Naive thymus-derived CD4-positive, alpha-beta T cell (primary cell): Measurements from ENCODE around the gene TNFRSF6B. TPM values are rescaled to one million over a fixed set of nuclear protein-coding genes. Genes with fewer than 3 reads are reported as not detected.

Experiments used
- ATAC-seq: fragments of 150-1000 bp; cut with Tn5 transposase; 2 replicates; pipeline ENCODE4 v1.10.0; 2021; ENCODE audit warnings: mild to moderate bottlenecking, moderate library complexity
- CTCF ChIA-PET: fragments of 350-600 bp; sonication (Branson Sonifier 250); formaldehyde crosslinking; loops from one replicate; lab custom pipeline; 2021; ENCODE audit warnings: antibody characterized with exemption; lab: Charles Lee
- POLR2A ChIA-PET: fragments of 350-600 bp; sonication (Branson Sonifier 250); formaldehyde crosslinking; loops from one replicate; lab custom pipeline; 2021; ENCODE audit warnings: antibody characterized with exemption, inconsistent platforms; lab: Charles Lee
- DNase-seq, 9 donors: peaks; one replicate each; pipeline versions ENCODE4 v3.0.0 to v3.0.0-alpha.2; 2020 to 2022; ENCODE audit warnings: mixed read lengths in 1 of 9
- H3K27ac ChIP-seq: one replicate; pipeline ENCODE4 v1.7.0; 2013; ENCODE audit warnings: mild to moderate bottlenecking, low read depth, low read length, moderate library complexity
- H3K27me3 ChIP-seq, 2 donors: one replicate each; pipeline ENCODE4 v1.7.0; 2013; ENCODE audit warnings: low read length in 2 of 2, mild to moderate bottlenecking in 2 of 2, moderate library complexity in 2 of 2; ENCODE audit not compliant: control insufficient read depth in 2 of 2, insufficient read depth in 2 of 2
- H3K36me3 ChIP-seq, 3 experiments: 1 replicate in 2 of 3; 2 replicates in 1 of 3; pipeline ENCODE4 v1.7.0; 2013; ENCODE audit warnings: low read length in 3 of 3, mild to moderate bottlenecking in 3 of 3, moderate library complexity in 1 of 3; ENCODE audit not compliant: insufficient read depth in 3 of 3, control insufficient read depth in 2 of 3
- H3K4me1 ChIP-seq, 2 donors: one replicate each; pipeline ENCODE4 v1.7.0; 2013; ENCODE audit warnings: low read length in 2 of 2, mild to moderate bottlenecking in 2 of 2, moderate library complexity in 1 of 2; ENCODE audit not compliant: control insufficient read depth in 2 of 2, insufficient read depth in 2 of 2
- H3K4me3 ChIP-seq: 2 replicates; pipeline ENCODE4 v1.7.0; 2013; ENCODE audit warnings: mild to moderate bottlenecking, low read length
- H3K9me3 ChIP-seq, 3 experiments: 1 replicate in 2 of 3; 2 replicates in 1 of 3; pipeline ENCODE4 v1.7.0; 2013; ENCODE audit warnings: low read length in 3 of 3; ENCODE audit not compliant: control insufficient read depth in 2 of 3
- H3K27ac Mint-ChIP-seq, 9 donors: one replicate each; pipeline ENCODE4 v1.8.0; 2020 to 2022; ENCODE audit warnings: mixed read lengths in 9 of 9, mild to moderate bottlenecking in 8 of 9, moderate library complexity in 5 of 9, inconsistent platforms in 2 of 9
- H3K27me3 Mint-ChIP-seq, 5 donors: one replicate each; pipeline ENCODE4 v1.8.0; 2021 to 2022; ENCODE audit warnings: mixed read lengths in 5 of 5, mild to moderate bottlenecking in 1 of 5
- H3K36me3 Mint-ChIP-seq, 5 donors: one replicate each; pipeline ENCODE4 v1.8.0; 2020 to 2022; ENCODE audit warnings: mixed read lengths in 5 of 5, mild to moderate bottlenecking in 3 of 5, inconsistent platforms in 1 of 5
- H3K4me1 Mint-ChIP-seq, 7 donors: one replicate each; pipeline ENCODE4 v1.8.0; 2020 to 2022; ENCODE audit warnings: mixed read lengths in 7 of 7, mild to moderate bottlenecking in 3 of 7, inconsistent platforms in 1 of 7
- H3K4me3 Mint-ChIP-seq, 10 donors: one replicate each; pipeline ENCODE4 v1.8.0; 2020 to 2022; ENCODE audit warnings: mild to moderate bottlenecking in 10 of 10, mixed read lengths in 10 of 10, moderate library complexity in 6 of 10, inconsistent platforms in 2 of 10
- H3K9me3 Mint-ChIP-seq, 11 donors: one replicate each; pipeline ENCODE4 v1.8.0; 2020 to 2022; ENCODE audit warnings: mixed read lengths in 11 of 11, mild to moderate bottlenecking in 4 of 11, inconsistent platforms in 1 of 11, moderate library complexity in 1 of 11
- intact Hi-C, 2 donors: fragments of 100-400 bp; cut with micrococcal nuclease; formaldehyde crosslinking; loops; one replicate each; pipeline ENCODE4 v1.15.1; 2023
- polyA plus RNA-seq, 2 donors: library from polyadenylated mRNA; unstranded; fragments of 300-500 nt; fragmentation: Illumina TruSeq; gene quantifications; one replicate each; pipeline ENCODE4 v1.2.3, GENCODE V29; 2021
- total RNA-seq, 6 experiments: library from RNA in 5 of 6; stranded (reverse) in 5 of 6; gene quantifications; 1 replicate in 5 of 6; 2 replicates in 1 of 6; pipeline ENCODE4 v1.2.3 and lab custom pipeline; 2021 to 2026

Gene TNFRSF6B
- total and polyA plus RNA-seq, 7 experiments from 2014 or later, result 0.22 to 0.74 TPM; not detected in 5

DNA sequence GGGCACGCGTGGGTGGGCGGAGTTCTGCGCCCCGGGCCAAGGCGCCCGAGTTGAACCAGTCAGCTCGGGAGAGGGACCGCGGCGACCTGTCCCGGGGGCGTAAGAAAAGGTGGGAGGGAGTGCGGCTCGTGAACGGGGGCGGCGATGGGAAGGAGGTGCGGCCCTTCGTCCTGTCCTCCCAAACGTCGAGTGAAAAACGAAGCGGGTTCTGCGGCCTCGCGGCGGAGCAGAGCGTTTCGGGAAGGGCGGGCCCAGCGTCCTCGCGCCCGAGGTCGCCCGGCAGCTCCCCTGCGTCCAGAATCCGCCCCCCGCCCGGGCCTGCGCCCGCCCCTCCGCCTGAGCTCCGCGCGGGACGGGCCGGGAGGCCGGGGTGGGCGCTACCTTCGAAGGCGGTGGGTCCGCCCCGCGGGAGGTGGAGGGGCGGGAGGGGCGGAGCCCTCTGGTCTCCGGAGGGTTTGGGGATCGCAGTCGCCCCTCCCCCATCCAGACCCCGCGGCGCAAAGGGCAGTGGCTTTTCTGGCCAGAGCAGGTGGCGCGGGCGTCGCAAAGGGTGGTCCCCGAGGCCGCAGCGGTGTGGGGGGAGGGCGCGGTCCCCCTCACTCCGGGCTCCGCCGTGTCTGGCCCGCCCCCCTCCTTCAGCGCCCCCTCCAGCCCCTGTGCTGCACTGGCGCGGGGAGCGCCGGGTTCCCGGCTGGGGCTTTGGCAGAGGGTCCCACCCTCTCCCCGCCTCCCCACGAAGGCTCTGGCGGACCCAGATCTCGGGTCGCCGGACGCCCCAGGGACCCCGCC, 44.1 kb upstream of the TNFRSF6B start:
- peaks cover 17 to 39% (median 28%) of the 10 kb centered on the region in 7 donors for H3K4me1 Mint-ChIP-seq
- H3K27ac Mint-ChIP-seq, result peak overlapping the region in 4 of 9 donors; percentile 32 to 94 (median 58)
- peak overlapping the region; percentile 70 for H3K4me3 ChIP-seq
- H3K4me3 Mint-ChIP-seq, result peak overlapping the region; percentile 65 to 96 (median 92)
- intact Hi-C loops, result loop anchor here in 1 of 2 donors (2.0 to 10.0 kb wide), 2 partner anchors 18 to 1268 kb away; partner anchors contain the start of gene RPS21
- H3K9me3 ChIP-seq, result no peaks in the 10 kb centered on the region
- ChIA-PET CTCF (interaction anchor here (0.9 kb wide), 1 partner anchor 22 kb away, joined by 3 read pairs; no protein-coding TSS in a partner anchor), POLR2A (interaction anchor here (1.0 to 2.5 kb wide), 5 partner anchors 8 to 29 kb away, joined by 3 to 18 read pairs (median 6); no protein-coding TSS in a partner anchor)
- H3K9me3 Mint-ChIP-seq, result peaks cover 0 to 4% (median 0%) of the 10 kb centered on the region in 11 donors
- ATAC-seq (peak; percentile 60), DNase-seq (peak in 7 of 9 donors; percentile 33 to 49 (median 42))
- H3K4me1 ChIP-seq, result peaks cover 10 to 21% of the 10 kb centered on the region in 2 donors
- H3K36me3 ChIP-seq, result peaks cover 0 to 14% (median 0%) of the 10 kb centered on the region in 3 experiments
- peak overlapping the region; percentile 60 for H3K27ac ChIP-seq
- H3K27me3 Mint-ChIP-seq, result peaks cover 0 to 16% (median 0%) of the 10 kb centered on the region in 5 donors
- H3K27me3 ChIP-seq, result no peaks in the 10 kb centered on the region
- H3K36me3 Mint-ChIP-seq, result peaks cover 0 to 2% (median 0%) of the 10 kb centered on the region in 5 donors

DNA sequence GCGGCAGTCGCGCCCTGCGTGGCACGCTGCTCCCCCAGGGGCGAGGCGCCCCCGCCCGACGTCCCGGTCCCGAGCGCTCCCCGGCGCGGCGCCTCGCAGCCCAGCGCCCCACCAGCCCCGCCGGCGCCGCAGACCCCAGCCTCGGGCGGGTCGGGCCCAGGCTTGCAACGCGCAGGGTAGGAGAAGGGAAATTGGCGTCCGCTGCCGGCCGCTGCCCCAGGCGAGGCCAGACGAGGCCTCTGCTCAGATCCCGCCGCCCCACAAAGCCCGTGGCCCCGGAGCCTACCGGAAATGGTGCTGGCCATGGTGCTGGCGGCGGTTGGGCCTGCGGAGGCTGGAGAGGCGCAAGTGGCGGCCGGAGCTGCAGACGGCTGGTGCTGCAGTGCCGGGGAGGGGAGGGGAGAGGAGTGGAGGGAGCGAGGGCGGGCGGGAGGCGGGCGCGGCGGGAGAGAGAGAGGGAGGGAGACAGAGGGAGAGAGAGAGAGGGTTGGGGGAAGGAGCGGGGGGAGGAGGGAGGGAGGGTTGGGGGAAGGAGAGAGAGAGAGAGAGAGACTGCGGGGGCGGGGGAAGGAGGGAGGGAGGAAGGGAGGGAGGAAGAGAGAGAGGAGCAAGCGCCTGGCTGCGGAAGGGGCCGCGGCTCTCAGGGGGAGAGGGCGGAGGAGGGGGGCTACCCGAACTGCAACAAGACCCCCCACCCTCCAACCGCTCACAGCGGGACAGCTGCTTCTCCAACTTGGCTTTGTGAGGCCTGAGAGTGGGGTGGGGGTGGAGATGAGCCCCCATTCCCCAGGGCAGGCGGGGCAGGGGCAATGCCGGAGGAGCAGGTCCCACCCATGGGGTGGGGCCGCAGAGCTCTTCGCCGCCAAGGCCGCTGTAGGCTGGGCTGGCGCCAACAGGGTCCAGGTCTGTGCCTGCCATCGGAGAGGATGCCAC, 43.1 kb upstream of the TNFRSF6B start, which contains the start of gene STMN3:
STMN3 (minus strand) TSS at position 384 of the 933 bp plus-strand sequence; CDS start at position 305, 79 bp downstream.
- H3K4me1 Mint-ChIP-seq, result peaks cover 21 to 43% (median 31%) of the 10 kb centered on the region in 7 donors
- CTCF ChIA-PET, result no interaction called here
- POLR2A ChIA-PET, result interaction anchor here (0.7 to 1.3 kb wide), 6 partner anchors 11 to 115 kb away, joined by 3 to 6 read pairs (median 4); partner anchors contain the start of genes ARFRP1, GMEB2 and ZGPAT

DNA sequence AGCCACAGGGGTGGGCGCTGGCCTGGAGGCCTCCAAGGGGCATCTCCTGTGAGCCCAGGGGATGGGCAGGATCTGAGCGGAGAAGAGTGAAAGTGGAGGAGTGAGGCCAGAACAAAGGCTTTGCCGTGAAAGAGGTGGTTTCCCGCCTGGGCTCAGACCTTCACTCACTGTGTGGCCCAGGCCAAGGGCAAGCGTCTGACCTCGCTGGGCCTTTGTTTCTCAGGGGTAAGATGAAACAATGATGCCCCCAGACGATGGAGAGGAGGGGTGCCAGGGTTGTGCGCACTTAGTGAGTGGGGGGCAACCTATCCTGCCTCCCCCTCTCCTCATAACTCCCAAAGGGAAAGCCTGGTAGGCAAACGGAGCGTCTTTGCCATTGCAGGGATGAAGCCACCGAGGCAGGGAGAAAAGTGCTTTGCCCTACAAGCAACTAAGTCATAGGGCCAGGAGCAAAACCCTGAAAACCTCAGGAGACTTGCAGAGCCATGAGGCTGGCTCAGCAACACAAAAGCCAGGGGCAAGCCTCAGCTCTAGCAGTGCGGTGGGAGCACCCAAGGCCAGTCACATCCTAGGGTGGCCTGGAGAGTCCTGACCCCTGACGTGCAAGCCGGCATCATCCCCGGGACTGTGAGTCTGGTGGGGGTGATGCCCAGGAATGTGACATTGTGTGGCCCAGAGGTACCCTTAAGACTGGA, 42.3 kb upstream of the TNFRSF6B start:
- Mint-ChIP-seq H3K27me3 (peaks cover 0 to 13% (median 0%) of the 10 kb centered on the region in 5 donors), H3K4me3 (peak overlapping the region; percentile 71 to 90 (median 82)), H3K9me3 (peaks cover 0 to 4% (median 0%) of the 10 kb centered on the region in 11 donors), H3K27ac (peak overlapping the region; percentile 40 to 84 (median 78)), H3K36me3 (peaks cover 0 to 2% (median 0%) of the 10 kb centered on the region in 5 donors), H3K4me1 (peaks cover 22 to 51% (median 34%) of the 10 kb centered on the region in 7 donors)
- Histone ChIP-seq H3K4me1 (peaks cover 18 to 24% of the 10 kb centered on the region in 2 donors), H3K9me3 (no peaks in the 10 kb centered on the region), H3K36me3 (peaks cover 0 to 10% (median 0%) of the 10 kb centered on the region in 3 experiments), H3K27me3 (no peaks in the 10 kb centered on the region), H3K4me3 (peak overlapping the region; percentile 70), H3K27ac (peak overlapping the region; percentile 60)
- ATAC-seq (no peak), DNase-seq (no peak)
- ChIA-PET CTCF (no interaction called here), POLR2A (interaction anchor here (0.8 to 4.5 kb wide), 10 partner anchors 10 to 133 kb away, joined by 3 to 53 read pairs (median 4); partner anchors contain the start of genes ARFRP1, GMEB2 and ZGPAT)
- intact Hi-C loops, result loop anchor here in 1 of 2 donors (1.0 to 10.0 kb wide), 6 partner anchors 12 to 1269 kb away; partner anchors contain the start of genes GMEB2 and RPS21

More for the DNA sequence above, 43.1 kb upstream of the TNFRSF6B start, which contains the start of gene STMN3:
- Mint-ChIP-seq H3K4me3 (peak within 1 kb of the TSS; percentile 80 to 96 (median 90)), H3K27ac (peak within 1 kb of the TSS; percentile 40 to 94 (median 78)), H3K36me3 (peaks cover 0 to 2% (median 0%) of the 10 kb centered on the region in 5 donors), H3K9me3 (peaks cover 0 to 4% (median 0%) of the 10 kb centered on the region in 11 donors), H3K27me3 (peaks cover 0 to 18% (median 0%) of the 10 kb centered on the region in 5 donors)
- peak; percentile 60 for ATAC-seq
- Histone ChIP-seq H3K27me3 (no peaks in the 10 kb centered on the region), H3K9me3 (no peaks in the 10 kb centered on the region), H3K36me3 (peaks cover 0 to 12% (median 0%) of the 10 kb centered on the region in 3 experiments), H3K27ac (peak within 1 kb of the TSS; percentile 60), H3K4me1 (peaks cover 15 to 21% of the 10 kb centered on the region in 2 donors), H3K4me3 (peak within 1 kb of the TSS; percentile 70)
- peak in 8 of 9 donors; percentile 47 to 83 (median 63) for DNase-seq
- intact Hi-C loops, result loop anchor here in 1 of 2 donors (1.0 to 10.0 kb wide), 6 partner anchors 11 to 1269 kb away; partner anchors contain the start of genes GMEB2 and RPS21

DNA sequence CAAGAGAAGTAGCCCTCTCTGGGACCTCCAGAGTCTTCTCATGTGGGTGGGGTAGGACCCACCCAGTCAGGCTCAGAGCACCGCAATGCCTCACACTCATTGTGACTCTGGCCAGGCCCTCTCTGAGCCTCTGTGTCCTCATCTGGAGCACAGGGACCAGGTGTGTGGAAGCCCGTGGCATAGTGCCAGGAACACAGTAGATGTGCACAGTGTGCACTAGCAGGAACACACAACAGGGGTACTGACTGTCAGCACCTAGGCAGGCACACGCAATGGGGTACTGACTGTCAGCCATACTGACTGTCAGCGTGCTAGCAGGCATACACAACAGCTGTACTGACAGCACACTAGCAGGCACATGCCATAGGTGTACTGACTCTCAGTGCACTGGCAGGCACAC, 41.2 kb upstream of the TNFRSF6B start:
- H3K36me3 ChIP-seq, result peaks cover 0 to 8% (median 0%) of the 10 kb centered on the region in 3 experiments
- Mint-ChIP-seq H3K27ac (peak overlapping the region in 4 of 9 donors; percentile 21 to 82 (median 32)), H3K4me3 (peak overlapping the region in 5 of 10 donors; percentile 20 to 90 (median 78)), H3K36me3 (peaks cover 0 to 2% (median 0%) of the 10 kb centered on the region in 5 donors), H3K9me3 (peaks cover 0 to 4% (median 0%) of the 10 kb centered on the region in 11 donors), H3K4me1 (peaks cover 25 to 62% (median 42%) of the 10 kb centered on the region in 7 donors), H3K27me3 (peaks cover 0 to 13% (median 0%) of the 10 kb centered on the region in 5 donors)
- no peaks in the 10 kb centered on the region for H3K9me3 ChIP-seq
- intact Hi-C loops, result loop anchor here in 1 of 2 donors (10.0 kb wide), 1 partner anchor 1270 kb away; the partner anchor contains the start of gene RPS21
- H3K4me1 ChIP-seq, result peaks cover 18 to 28% of the 10 kb centered on the region in 2 donors
- POLR2A ChIA-PET, result interaction anchor here (0.8 to 4.5 kb wide), 5 partner anchors 12 to 134 kb away, joined by 3 to 53 read pairs (median 4); no protein-coding TSS in a partner anchor
- no peaks in the 10 kb centered on the region for H3K27me3 ChIP-seq
- CTCF ChIA-PET, result no interaction called here
- no peak overlapping the region for H3K4me3 ChIP-seq
- H3K27ac ChIP-seq, result no peak overlapping the region
- DNase-seq, result no peak
- ATAC-seq, result no peak

DNA sequence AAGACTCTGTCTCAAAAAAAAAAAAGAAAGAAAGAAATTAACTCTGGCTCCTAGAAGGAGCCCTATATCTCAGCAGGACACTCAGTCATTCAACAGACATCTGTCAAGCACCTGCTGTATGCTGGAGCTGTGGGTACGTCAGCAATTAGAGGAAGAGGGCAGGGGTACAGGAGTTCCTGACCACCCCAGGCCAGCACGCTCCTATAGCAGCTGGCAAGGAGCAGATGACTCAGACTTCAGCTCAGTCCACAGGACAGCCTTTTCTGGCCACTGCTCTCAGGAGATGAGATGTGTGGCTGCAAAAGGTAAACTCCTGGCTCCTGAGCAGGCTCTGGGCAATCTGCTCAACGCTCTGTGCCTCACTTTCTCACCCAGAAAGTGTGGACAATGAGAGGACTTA, 40.0 kb upstream of the TNFRSF6B start:
- Mint-ChIP-seq H3K4me1 (peaks cover 18 to 60% (median 39%) of the 10 kb centered on the region in 7 donors), H3K27me3 (peaks cover 0 to 6% (median 0%) of the 10 kb centered on the region in 5 donors), H3K36me3 (peaks cover 0 to 4% (median 0%) of the 10 kb centered on the region in 5 donors), H3K27ac (peak overlapping the region in 3 of 9 donors; percentile 43 to 96 (median 95)), H3K9me3 (peaks cover 0 to 3% (median 0%) of the 10 kb centered on the region in 11 donors), H3K4me3 (peak overlapping the region in 5 of 10 donors; percentile 14 to 95 (median 25))
- ChIA-PET POLR2A (interaction anchor here (0.7 to 4.5 kb wide), 3 partner anchors 16 to 117 kb away, joined by 4 to 53 read pairs (median 13); partner anchors contain the start of gene LIME1), CTCF (no interaction called here)
- no peak for DNase-seq
- Histone ChIP-seq H3K4me1 (peaks cover 18 to 25% of the 10 kb centered on the region in 2 donors), H3K27me3 (no peaks in the 10 kb centered on the region), H3K36me3 (peaks cover 0 to 13% (median 0%) of the 10 kb centered on the region in 3 experiments), H3K27ac (no peak overlapping the region), H3K9me3 (no peaks in the 10 kb centered on the region), H3K4me3 (no peak overlapping the region)
- intact Hi-C loops, result loop anchor here in 1 of 2 donors (10.0 kb wide), 1 partner anchor 1272 kb away; the partner anchor contains the start of gene RPS21
- no peak for ATAC-seq
